Astrocyte (in vitro differentiated cells and primary cell): ENCODE measurements around the gene CCR2. TPM values are rescaled to one million over a fixed set of nuclear protein-coding genes. Genes with fewer than 3 reads are reported as not detected.
"Not testable (repeated sequence)": the region's sequence is repeated elsewhere in the genome, so short reads cannot be mapped to it uniquely, and the experiment has no call there.

Source experiments
- DNase-seq: peaks from one replicate; pipeline ENCODE4 v3.0.0-alpha.2; 2010; ENCODE audit warnings: low read depth
- FAIRE-seq: peaks from 2 replicates; lab custom pipeline; 2011; peaks lifted over from hg19 to GRCh38; lab: Jason Lieb, UNC
- H2AFZ ChIP-seq: 2 replicates; pipeline ENCODE4 v1.6.0; 2012; ENCODE audit warnings: low read depth, low read length, inconsistent platforms
- H3K27ac ChIP-seq: 2 replicates; pipeline ENCODE4 v1.5.1; 2011; ENCODE audit warnings: low read depth, low read length, inconsistent platforms
- H3K27me3 ChIP-seq: 2 replicates; pipeline ENCODE4 v1.6.0; 2011; ENCODE audit warnings: low read length, inconsistent platforms; ENCODE audit not compliant: insufficient read depth
- H3K36me3 ChIP-seq: 2 replicates; pipeline ENCODE4 v1.5.1; 2011; ENCODE audit warnings: low read length, inconsistent platforms; ENCODE audit not compliant: insufficient read depth
- H3K4me1 ChIP-seq: 2 replicates; pipeline ENCODE4 v1.5.1; 2011; ENCODE audit warnings: low read length, inconsistent platforms; ENCODE audit not compliant: insufficient read depth
- H3K4me2 ChIP-seq: 2 replicates; pipeline ENCODE4 v1.6.0; 2012; ENCODE audit warnings: low read length, inconsistent platforms
- H3K4me3 ChIP-seq: 2 replicates; pipeline ENCODE4 v1.5.1; 2011; ENCODE audit warnings: low read depth, mild to moderate bottlenecking, low read length, inconsistent platforms; ENCODE audit not compliant: insufficient read depth
- H3K79me2 ChIP-seq: 2 replicates; pipeline ENCODE4 v1.6.0; 2012; ENCODE audit warnings: mild to moderate bottlenecking, low read length, inconsistent platforms; ENCODE audit not compliant: insufficient read depth
- H3K9ac ChIP-seq: 2 replicates; pipeline ENCODE4 v1.6.0; 2012; ENCODE audit warnings: mild to moderate bottlenecking, low read length, inconsistent platforms
- H3K9me3 ChIP-seq: 2 replicates; pipeline ENCODE4 v1.5.1; 2012; ENCODE audit warnings: low read depth, mild to moderate bottlenecking, low read length, inconsistent platforms; ENCODE audit not compliant: insufficient read depth
- H4K20me1 ChIP-seq: 2 replicates; pipeline ENCODE4 v1.6.0; 2012; ENCODE audit warnings: low read length, inconsistent platforms; ENCODE audit not compliant: insufficient read depth
- H3K27ac Mint-ChIP-seq: one replicate; pipeline ENCODE4 v1.8.0; 2021; ENCODE audit warnings: mild to moderate bottlenecking, mixed read lengths; ENCODE audit not compliant: unreplicated experiment
- H3K27me3 Mint-ChIP-seq: one replicate; pipeline ENCODE4 v1.8.0; 2021; ENCODE audit warnings: low read depth, mixed read lengths; ENCODE audit not compliant: unreplicated experiment
- H3K36me3 Mint-ChIP-seq: one replicate; pipeline ENCODE4 v1.8.0; 2021; ENCODE audit warnings: low read depth, mixed read lengths; ENCODE audit not compliant: unreplicated experiment
- H3K4me1 Mint-ChIP-seq: one replicate; pipeline ENCODE4 v1.8.0; 2021; ENCODE audit warnings: low read depth, mixed read lengths; ENCODE audit not compliant: unreplicated experiment
- H3K4me3 Mint-ChIP-seq: one replicate; pipeline ENCODE4 v1.8.0; 2021; ENCODE audit warnings: mild to moderate bottlenecking, moderate library complexity, mixed read lengths; ENCODE audit not compliant: unreplicated experiment
- H3K9me3 Mint-ChIP-seq: one replicate; pipeline ENCODE4 v1.8.0; 2021; ENCODE audit warnings: mild to moderate bottlenecking, mixed read lengths; ENCODE audit not compliant: unreplicated experiment
- EZH2 ChIP-seq: IDR thresholded peaks from 2 replicates; pipeline ENCODE4 v1.6.1; 2012; ENCODE audit warnings: mild to moderate bottlenecking, low read length, inconsistent platforms; ENCODE audit not compliant: insufficient read depth
- total RNA-seq: library from RNA; stranded (reverse); gene quantifications from 2 replicates; pipeline ENCODE4 v1.2.1, GENCODE V29; 2021
- TF ChIP-seq, protein P1 (sequence below): IDR thresholded peaks from 2 replicates; pipeline ENCODE4 v1.5.1; 2011; ENCODE audit warnings: low read depth, mild to moderate bottlenecking, inconsistent platforms, low read length, moderate library complexity; ENCODE audit not compliant: insufficient read depth

Gene CCR2
- total RNA-seq, 1 donor from 2014 or later: not detected

DNA sequence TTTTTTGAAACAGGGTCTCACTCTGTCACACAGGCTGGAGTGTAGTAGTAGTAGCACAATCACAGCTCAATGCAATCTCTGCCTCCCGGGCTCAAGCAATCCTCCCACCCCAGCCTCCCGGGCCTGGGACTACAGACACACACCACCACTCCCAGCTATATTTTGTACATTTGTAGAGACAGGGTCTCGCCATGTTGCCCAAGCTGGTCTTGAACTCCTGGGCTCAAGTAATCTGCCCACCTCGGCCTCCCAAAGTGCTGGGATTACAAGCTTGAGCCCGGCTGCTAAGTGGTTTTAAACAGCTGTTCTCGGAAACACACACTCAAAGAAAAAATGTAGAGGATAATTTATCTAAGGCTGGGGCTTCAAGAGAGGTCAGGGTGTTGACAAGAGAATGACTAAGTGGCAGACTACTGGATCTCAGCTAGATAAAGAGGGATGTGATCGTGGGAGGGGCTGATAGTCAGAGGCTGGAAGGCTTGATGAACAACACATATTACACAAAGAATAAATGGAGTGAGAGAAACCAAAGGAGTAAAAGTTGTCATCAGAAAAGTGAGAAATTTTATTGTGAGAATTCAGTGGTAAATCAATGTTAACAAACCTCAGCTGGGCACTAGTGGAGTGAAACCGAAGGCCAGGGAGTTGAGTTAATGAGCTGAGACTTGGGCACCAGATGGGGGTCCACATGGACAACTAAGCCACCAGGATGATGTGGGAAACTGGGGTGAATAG is 46.3 kb downstream of the CCR2 start:
- no peak overlapping the region for H3K4me3 Mint-ChIP-seq
- no peak overlapping the region for H3K27ac ChIP-seq
- no peak overlapping the region for H3K4me3 ChIP-seq
- DNase-seq: peak; percentile 78
- H3K79me2 ChIP-seq: no peaks in the 10 kb centered on the region
- H3K4me1 ChIP-seq: peaks cover 13% of the 10 kb centered on the region
- peaks cover 13% of the 10 kb centered on the region for H3K4me1 Mint-ChIP-seq
- H3K9me3 Mint-ChIP-seq: peaks cover 3% of the 10 kb centered on the region
- no peak for FAIRE-seq
- H3K27me3 ChIP-seq: peaks cover 2% of the 10 kb centered on the region
- H3K9me3 ChIP-seq: no peaks in the 10 kb centered on the region
- no peaks in the 10 kb centered on the region for H3K36me3 Mint-ChIP-seq
- no peak for TF ChIP-seq EZH2
- TF ChIP-seq, protein P1, sequence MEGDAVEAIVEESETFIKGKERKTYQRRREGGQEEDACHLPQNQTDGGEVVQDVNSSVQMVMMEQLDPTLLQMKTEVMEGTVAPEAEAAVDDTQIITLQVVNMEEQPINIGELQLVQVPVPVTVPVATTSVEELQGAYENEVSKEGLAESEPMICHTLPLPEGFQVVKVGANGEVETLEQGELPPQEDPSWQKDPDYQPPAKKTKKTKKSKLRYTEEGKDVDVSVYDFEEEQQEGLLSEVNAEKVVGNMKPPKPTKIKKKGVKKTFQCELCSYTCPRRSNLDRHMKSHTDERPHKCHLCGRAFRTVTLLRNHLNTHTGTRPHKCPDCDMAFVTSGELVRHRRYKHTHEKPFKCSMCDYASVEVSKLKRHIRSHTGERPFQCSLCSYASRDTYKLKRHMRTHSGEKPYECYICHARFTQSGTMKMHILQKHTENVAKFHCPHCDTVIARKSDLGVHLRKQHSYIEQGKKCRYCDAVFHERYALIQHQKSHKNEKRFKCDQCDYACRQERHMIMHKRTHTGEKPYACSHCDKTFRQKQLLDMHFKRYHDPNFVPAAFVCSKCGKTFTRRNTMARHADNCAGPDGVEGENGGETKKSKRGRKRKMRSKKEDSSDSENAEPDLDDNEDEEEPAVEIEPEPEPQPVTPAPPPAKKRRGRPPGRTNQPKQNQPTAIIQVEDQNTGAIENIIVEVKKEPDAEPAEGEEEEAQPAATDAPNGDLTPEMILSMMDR: no peak
- H4K20me1 ChIP-seq: no peaks in the 10 kb centered on the region
- H2AFZ ChIP-seq: no peak overlapping the region
- no peak overlapping the region for H3K9ac ChIP-seq
- H3K36me3 ChIP-seq: no peaks in the 10 kb centered on the region
- H3K27ac Mint-ChIP-seq: no peak overlapping the region
- no peaks in the 10 kb centered on the region for H3K27me3 Mint-ChIP-seq
- peak overlapping the region; percentile 24 for H3K4me2 ChIP-seq

DNA sequence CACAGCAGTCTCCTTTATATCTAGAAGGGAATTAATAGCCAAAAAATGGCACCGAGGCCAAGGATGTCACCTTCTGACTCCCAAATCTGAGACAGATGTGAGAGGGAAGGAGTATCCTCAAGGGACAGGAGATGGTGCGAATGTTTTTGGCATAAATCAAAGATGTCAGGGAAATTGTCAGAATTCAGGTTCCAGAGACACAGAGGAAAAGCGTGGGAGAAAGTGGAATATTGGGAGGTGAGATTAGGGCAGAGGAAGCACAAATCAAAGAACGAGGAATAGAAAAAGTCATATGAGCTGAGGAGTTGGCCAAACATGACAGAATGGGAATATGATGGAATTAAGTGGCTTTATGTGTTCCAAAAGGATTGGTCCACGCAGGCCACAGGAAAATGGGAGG is 46.9 kb downstream of the CCR2 start:
- Histone ChIP-seq H3K27ac (no peak overlapping the region), H3K36me3 (no peaks in the 10 kb centered on the region), H3K4me1 (peaks cover 13% of the 10 kb centered on the region), H3K9me3 (no peaks in the 10 kb centered on the region), H3K4me3 (no peak overlapping the region), H3K27me3 (peaks cover 2% of the 10 kb centered on the region), H3K79me2 (no peaks in the 10 kb centered on the region), H2AFZ (no peak overlapping the region), H3K4me2 (no peak overlapping the region), H4K20me1 (no peaks in the 10 kb centered on the region), H3K9ac (no peak overlapping the region)
- DNase-seq: no peak
- peaks cover 6% of the 10 kb centered on the region for H3K4me1 Mint-ChIP-seq
- TF ChIP-seq, protein P1: no peak
- no peak for TF ChIP-seq EZH2
- H3K9me3 Mint-ChIP-seq: peaks cover 3% of the 10 kb centered on the region
- H3K4me3 Mint-ChIP-seq: no peak overlapping the region
- no peak for FAIRE-seq
- H3K27ac Mint-ChIP-seq: no peak overlapping the region
- H3K27me3 Mint-ChIP-seq: no peaks in the 10 kb centered on the region
- no peaks in the 10 kb centered on the region for H3K36me3 Mint-ChIP-seq

DNA sequence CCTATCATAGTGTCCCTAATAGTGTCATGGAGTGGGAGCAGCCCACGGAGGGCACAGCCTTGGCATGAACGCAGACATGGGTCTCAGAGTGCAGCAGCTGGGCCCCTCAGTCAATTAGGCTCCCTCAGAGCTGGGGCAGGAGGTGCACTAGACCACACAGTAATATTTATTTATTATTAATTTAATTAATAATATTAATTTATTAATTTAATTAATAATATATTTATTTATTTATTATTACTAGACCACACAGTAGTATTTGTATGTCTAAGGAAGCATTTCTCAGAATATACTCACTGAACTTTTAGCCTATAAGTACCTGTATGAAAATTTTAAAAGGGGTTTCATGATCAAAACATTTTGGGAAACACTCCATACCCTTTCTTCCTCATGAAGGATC is 47.7 kb downstream of the CCR2 start:
- Mint-ChIP-seq H3K4me1 (peaks cover 8% of the 10 kb centered on the region), H3K4me3 (no peak overlapping the region), H3K36me3 (no peaks in the 10 kb centered on the region), H3K27ac (no peak overlapping the region), H3K9me3 (peaks cover 3% of the 10 kb centered on the region), H3K27me3 (no peaks in the 10 kb centered on the region)
- peaks cover 2% of the 10 kb centered on the region for H3K27me3 ChIP-seq
- H3K4me1 ChIP-seq: peaks cover 16% of the 10 kb centered on the region
- H3K27ac ChIP-seq: no peak overlapping the region
- no peak overlapping the region for H3K4me3 ChIP-seq
- DNase-seq (no peak), FAIRE-seq (no peak)
- H3K9me3 ChIP-seq: no peaks in the 10 kb centered on the region
- TF ChIP-seq, protein P1: no peak
- TF ChIP-seq EZH2: no peak
- no peak overlapping the region for H2AFZ ChIP-seq
- H3K36me3 ChIP-seq: no peaks in the 10 kb centered on the region
- no peak overlapping the region for H3K4me2 ChIP-seq
- H3K9ac ChIP-seq: no peak overlapping the region
- H3K79me2 ChIP-seq: no peaks in the 10 kb centered on the region
- H4K20me1 ChIP-seq: no peaks in the 10 kb centered on the region

DNA sequence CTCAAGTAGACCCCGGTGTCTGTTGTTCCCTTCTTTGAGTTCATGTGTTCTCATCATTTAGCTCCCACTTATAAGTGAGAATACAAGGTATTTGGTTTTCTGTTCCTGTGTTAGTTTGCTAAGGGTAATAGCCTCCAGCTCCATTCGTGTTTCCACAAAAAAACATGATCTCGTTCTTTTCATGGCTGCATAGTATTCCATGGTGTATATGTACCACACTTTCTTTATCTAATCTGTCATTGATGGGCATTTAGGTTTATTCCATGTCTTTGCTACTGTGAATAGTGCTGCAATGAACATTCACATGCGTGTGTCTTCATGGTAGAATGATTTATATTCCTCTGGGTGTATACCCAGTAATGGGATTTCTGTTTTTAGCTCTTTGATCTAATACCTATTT is 49.0 kb downstream of the CCR2 start:
- not testable (repeated sequence) for H3K27ac Mint-ChIP-seq, H3K27me3 ChIP-seq, H3K36me3 ChIP-seq, H3K36me3 Mint-ChIP-seq, H3K9ac ChIP-seq, DNase-seq, H3K9me3 Mint-ChIP-seq, H3K9me3 ChIP-seq, H4K20me1 ChIP-seq, H3K4me2 ChIP-seq, H3K79me2 ChIP-seq, H3K27me3 Mint-ChIP-seq, H2AFZ ChIP-seq, H3K4me3 Mint-ChIP-seq, FAIRE-seq, H3K27ac ChIP-seq, H3K4me3 ChIP-seq
- H3K4me1 Mint-ChIP-seq: peaks cover 15% of the 10 kb centered on the region
- H3K4me1 ChIP-seq: peaks cover 29% of the 10 kb centered on the region
